Measurements from ENCODE around the gene E2F6.
A peak's percentile ranks its signal among the peaks of the same experiment; 100 is the strongest.

E2F6 gene

GRCh38 chr2:11456251-11456650, 9.7 kb downstream of the E2F6 start:
- DNase-seq (ENCODE audit: low read depth), result no peak

- DNase-seq (ENCODE audit: low read depth), result no peak
These were observed 11.1 kb downstream of the E2F6 start for GRCh38 chr2:11454824-11455223.

DNA sequence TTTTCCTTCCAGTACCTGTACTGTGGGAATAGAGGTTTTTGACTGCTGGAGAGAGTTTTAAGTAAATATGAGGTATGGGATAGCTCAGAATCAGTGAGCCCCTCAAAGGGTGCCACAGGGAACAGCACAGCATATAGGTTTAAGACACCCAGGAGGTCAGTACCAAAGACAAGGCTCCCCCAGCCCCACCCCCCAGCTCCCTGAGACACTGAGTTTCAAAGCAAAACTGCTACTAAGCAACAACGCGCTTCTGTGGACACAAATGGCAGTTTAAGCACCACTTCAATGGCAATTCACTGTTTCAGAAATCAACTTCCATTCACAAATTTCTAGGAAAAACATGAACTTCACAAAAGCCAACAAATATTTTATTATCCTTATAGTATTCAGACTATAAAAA, 15.2 kb downstream of the E2F6 start:
- DNase-seq (ENCODE audit: low read depth), result no peak

GRCh38 chr2:11446733-11447248, 19.2 kb downstream of the E2F6 start:
- peak; percentile 60 for DNase-seq (ENCODE audit: low read depth)

DNA sequence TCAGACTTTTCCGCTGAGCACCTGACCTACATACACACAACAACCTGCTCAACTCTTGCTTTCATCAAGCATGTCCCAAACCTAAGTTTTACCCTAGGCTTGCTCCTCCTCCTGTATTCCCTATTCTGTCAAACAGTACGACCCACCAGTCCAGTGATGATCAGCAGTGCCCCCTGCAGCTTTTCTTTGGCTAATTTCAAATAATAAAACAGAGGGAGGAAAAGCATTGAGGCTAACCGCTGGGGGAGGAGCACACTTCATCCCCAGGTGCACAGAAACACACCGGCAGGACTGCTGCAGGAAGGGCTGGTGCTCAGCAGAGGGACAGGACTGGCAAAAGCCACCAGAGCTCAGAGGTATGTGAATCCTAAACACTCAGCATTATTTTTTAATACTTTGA, 21.2 kb downstream of the E2F6 start:
- no peak for DNase-seq (ENCODE audit: low read depth)

DNA sequence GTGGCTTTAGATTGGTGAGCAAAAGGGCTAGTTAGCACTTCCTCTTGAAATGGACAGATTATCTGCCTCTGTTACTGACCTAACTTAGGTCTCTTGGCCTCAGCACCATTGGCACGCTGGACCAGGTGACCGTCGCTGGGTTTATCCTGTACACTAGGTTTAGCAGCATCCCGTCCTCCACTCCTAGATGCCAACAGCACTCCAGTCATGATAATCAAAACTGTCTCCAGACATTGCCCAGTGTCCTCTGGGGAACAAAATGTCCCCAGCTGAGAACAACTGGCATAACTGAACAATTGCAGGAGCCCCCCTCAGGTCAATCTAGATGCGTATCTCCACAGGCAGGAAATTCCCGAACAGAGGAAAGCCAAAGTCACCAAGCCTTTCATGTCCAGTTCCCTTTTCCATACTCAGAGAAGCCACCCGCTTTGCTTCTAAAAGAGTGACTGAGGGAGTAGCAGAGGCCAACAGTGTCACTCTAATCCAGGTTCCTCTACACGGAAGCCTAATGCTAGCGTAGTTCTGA, 27.3 kb downstream of the E2F6 start:
- no peak for DNase-seq (ENCODE audit: low read depth)

DNA sequence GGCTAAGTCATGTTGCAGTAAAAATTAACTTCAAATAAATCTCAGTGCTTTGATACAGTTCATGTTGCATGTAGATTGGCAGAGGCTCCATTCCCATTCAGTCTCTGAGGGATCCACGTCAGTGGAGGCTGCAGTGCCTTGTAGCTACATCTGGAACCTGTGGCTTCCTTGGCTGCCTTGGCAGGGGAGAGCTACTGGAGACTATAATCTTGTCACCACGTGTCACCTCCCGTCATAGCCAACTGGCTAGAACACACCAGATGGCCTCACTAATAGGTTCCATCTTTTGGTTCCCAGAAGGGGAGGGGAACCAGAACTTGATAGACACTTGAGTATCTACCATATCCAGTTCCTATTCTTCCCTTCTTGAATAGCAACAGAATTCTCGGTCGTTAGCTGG, 28.4 kb downstream of the E2F6 start:
- DNase-seq (ENCODE audit: low read depth), result no peak

DNA sequence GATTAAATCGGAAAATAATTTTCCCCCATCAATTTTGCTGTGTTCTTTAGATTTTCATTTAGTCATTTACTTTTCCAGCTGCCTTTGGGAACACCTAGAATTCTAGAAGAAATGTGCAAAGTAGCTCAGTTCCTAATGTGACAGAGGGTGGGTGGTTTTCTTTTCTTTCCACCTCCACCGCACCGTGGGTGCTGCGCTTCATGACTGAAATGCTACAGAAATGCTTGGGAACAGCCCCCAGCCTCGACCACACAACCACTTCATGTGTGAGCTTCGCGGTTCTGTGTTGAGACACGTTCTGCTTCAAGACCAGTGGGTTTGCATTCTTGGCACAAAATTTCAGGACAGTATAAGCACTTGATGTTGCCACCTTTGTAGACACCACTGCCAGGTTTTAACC, 30.9 kb downstream of the E2F6 start:
- DNase-seq (ENCODE audit: low read depth), result no peak

DNA sequence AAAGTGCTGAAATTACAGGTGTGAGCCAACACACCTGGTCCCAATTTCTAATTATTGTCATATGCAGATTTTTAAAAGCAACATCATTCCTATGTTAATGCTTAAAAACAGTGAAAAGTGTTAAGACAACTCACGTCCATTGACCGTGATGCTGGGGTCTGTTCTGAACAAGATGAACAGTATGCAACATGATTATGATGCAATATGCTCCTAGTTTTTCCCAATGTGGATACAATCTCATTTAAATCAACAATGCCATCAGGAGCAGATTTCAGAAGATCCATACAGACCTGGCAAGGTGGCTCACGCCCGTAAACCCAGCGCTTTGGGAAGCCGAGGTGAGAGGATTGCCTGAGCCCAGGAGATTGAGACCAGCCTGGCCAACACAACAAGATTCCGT, 31.5 kb downstream of the E2F6 start:
- no peak for DNase-seq (ENCODE audit: low read depth)

- DNase-seq (ENCODE audit: low read depth), result no peak
These were observed 32.1 kb downstream of the E2F6 start for GRCh38 chr2:11433822-11434221.

- DNase-seq (ENCODE audit: low read depth), result no peak
These were observed 35.2 kb downstream of the E2F6 start for GRCh38 chr2:11430729-11431128.

DNA sequence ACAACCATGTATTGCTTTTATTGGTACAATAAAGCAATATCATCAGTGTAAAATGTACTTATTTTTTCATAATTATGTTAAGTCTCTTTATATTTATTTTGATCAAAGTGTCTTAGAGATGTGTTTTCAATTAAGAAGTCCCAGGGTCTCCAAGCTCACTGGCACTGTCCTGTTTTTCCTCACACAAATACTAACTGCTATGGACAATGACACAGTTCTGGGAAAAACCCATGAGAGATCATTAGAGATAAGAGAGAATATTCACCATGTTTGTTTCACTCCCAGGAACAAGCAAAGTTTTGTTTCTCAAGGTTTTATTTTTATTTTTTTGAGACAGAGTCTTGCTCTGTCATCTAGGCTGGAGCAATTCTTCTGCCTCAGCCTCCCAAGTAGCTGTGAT, 38.7 kb downstream of the E2F6 start:
- DNase-seq (ENCODE audit: low read depth), result no peak

GRCh38 chr2:11422901-11423435, 43.0 kb downstream of the E2F6 start:
- no peak for DNase-seq (ENCODE audit: low read depth)

- no peak for DNase-seq (ENCODE audit: low read depth)
These were observed 43.5 kb downstream of the E2F6 start for GRCh38 chr2:11422491-11422865.

GRCh38 chr2:11421863-11422490, 44.0 kb downstream of the E2F6 start:
- DNase-seq (ENCODE audit: low read depth), result no peak

GRCh38 chr2:11420671-11421070, 45.3 kb downstream of the E2F6 start:
- no peak for DNase-seq (ENCODE audit: low read depth)

- DNase-seq (ENCODE audit: low read depth), result no peak
These were observed 45.8 kb downstream of the E2F6 start for GRCh38 chr2:11420190-11420589.

- DNase-seq (ENCODE audit: low read depth), result no peak
These were observed 46.2 kb downstream of the E2F6 start for GRCh38 chr2:11419781-11420180.

DNA sequence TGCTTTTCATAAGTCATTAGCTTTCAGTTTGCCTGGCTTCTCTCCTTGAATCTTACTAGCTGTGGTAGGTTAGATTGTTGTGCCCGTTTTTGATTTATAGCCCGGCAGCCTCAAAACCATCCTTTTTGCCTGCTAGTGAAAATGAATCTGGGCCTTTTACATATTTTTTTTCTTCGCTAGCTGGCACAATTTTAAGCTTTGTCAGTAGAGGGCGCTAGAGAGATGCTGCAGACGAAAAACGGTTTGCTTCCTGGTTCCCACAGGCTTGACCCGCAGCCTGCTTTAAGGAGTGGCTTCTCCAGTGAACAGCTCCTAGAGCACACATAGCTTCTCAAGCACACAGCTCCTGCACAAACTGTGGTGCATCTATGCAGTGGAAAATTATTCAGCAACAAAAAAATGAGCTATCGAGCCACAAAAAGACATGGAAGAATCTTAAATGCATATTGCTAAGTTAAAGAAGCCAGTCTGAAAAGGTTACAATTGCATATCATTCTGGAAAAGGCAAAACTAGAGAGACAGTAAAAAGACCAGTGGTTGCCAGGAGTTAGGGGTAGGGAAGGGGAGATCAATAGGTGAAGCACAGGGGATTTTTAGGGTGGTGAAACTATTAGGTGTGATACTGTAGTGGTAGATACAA, 47.9 kb downstream of the E2F6 start:
- DNase-seq (ENCODE audit: low read depth), result peak; percentile 41

- DNase-seq (ENCODE audit: low read depth), result no peak
These were observed 49.0 kb downstream of the E2F6 start for GRCh38 chr2:11416931-11417330.

- no peak for DNase-seq (ENCODE audit: low read depth)
These were observed 49.8 kb downstream of the E2F6 start for GRCh38 chr2:11416186-11416585.

DNA sequence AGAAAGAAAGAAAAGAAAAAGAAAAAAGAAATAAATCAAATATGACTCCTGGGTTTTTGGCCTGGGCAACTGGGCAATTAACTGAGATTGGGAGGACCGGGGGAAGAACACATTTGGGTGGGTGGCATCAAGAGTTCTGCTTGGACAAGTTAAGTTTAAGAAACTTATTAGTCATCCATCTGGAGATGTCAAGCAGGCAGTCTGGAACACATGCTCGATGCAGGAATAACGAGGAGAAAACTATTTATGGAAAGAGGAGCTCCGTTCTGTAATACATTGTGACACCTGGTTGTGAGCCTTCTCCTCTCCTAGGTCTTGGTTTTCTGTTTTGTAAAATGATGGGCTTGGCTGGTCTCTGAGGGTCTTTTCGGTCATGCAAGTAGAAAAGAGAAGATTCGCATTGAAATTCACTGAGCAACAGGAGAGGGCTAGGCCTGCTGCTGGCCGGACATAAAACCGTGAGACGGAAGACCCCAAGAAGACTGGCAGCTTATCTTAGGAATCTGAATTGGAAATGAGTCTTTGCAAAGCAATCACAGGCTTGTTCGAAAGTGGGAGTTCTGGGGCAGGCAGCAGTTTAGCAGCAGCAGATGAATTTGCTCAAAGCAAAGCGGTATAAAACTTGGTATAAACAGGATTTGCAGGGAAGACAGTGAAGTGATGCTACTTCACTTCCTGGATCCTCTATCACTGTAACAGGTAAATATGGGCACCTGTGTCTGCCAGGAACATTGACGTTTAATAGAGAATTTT, 51.4 kb downstream of the E2F6 start:
- DNase-seq (ENCODE audit: low read depth), result no peak

DNA sequence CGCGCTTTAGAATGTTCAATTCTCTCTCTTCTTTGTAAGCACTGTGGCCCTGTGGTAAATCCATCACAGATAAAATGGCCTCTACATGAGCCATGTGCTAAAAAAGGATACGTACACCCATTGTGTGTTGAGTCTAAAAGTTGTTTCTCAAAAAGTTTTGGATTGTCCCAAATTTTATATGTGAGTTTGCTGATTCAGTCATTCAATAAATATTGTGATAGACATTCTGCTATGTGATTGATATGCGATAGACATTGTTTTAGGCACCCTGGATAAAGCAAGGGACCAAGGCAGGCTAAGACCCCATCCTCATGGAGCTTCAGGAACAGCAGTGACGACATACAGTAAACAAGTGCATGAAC, 53.5 kb downstream of the E2F6 start:
- DNase-seq (ENCODE audit: low read depth), result no peak

All from CMK (cell line).